Measurements from ENCODE around the gene MAT1A. TPM values are rescaled to one million over a fixed set of nuclear protein-coding genes. Genes with fewer than 3 reads are reported as not detected.
"Not testable (repeated sequence)": the region's sequence is repeated elsewhere in the genome, so short reads cannot be mapped to it uniquely, and the experiment has no call there.

MAT1A gene
- total and polyA plus RNA-seq, 7 experiments from 2014 or later = not detected

- POLR2A ChIA-PET, CTCF ChIA-PET: not testable (repeated sequence)
Observed at GRCh38 chr10:80234331-80235235, 54.9 kb downstream of the MAT1A start.

GRCh38 chr10:80233871-80234270 is 55.6 kb downstream of the MAT1A start:
- H3K4me3 Mint-ChIP-seq; H3K9me3 Mint-ChIP-seq; H3K4me1 Mint-ChIP-seq; H3K4me1 ChIP-seq (ENCODE audit: control insufficient read depth in 2 of 2, insufficient read depth in 2 of 2, low read length in 2 of 2); H3K4me3 ChIP-seq (ENCODE audit: low read length); H3K9me3 ChIP-seq (ENCODE audit: control insufficient read depth in 2 of 3, low read length in 3 of 3); H3K27ac ChIP-seq (ENCODE audit: low read depth, low read length); DNase-seq; H3K27me3 ChIP-seq (ENCODE audit: control insufficient read depth in 2 of 2, insufficient read depth in 2 of 2, low read length in 2 of 2); POLR2A ChIA-PET; H3K36me3 Mint-ChIP-seq; ATAC-seq; H3K27ac Mint-ChIP-seq; H3K36me3 ChIP-seq (ENCODE audit: control insufficient read depth in 2 of 3, insufficient read depth in 3 of 3, low read length in 3 of 3); CTCF ChIA-PET; H3K27me3 Mint-ChIP-seq; intact Hi-C loops (cut with micrococcal nuclease): not testable (repeated sequence)

More at GRCh38 chr10:80234331-80235235, 54.9 kb downstream of the MAT1A start:
- H3K36me3 Mint-ChIP-seq; H3K9me3 Mint-ChIP-seq; H3K36me3 ChIP-seq (ENCODE audit: control insufficient read depth in 2 of 3, insufficient read depth in 3 of 3, low read length in 3 of 3); H3K27ac Mint-ChIP-seq; H3K27me3 ChIP-seq (ENCODE audit: control insufficient read depth in 2 of 2, insufficient read depth in 2 of 2, low read length in 2 of 2); H3K4me1 ChIP-seq (ENCODE audit: control insufficient read depth in 2 of 2, insufficient read depth in 2 of 2, low read length in 2 of 2); H3K9me3 ChIP-seq (ENCODE audit: control insufficient read depth in 2 of 3, low read length in 3 of 3); H3K4me3 Mint-ChIP-seq; H3K4me3 ChIP-seq (ENCODE audit: low read length); intact Hi-C loops (cut with micrococcal nuclease); H3K27me3 Mint-ChIP-seq; ATAC-seq; H3K27ac ChIP-seq (ENCODE audit: low read depth, low read length); DNase-seq; H3K4me1 Mint-ChIP-seq: not testable (repeated sequence)

- H3K4me1 ChIP-seq (ENCODE audit: control insufficient read depth in 2 of 2, insufficient read depth in 2 of 2, low read length in 2 of 2); intact Hi-C loops (cut with micrococcal nuclease); H3K36me3 ChIP-seq (ENCODE audit: control insufficient read depth in 2 of 3, insufficient read depth in 3 of 3, low read length in 3 of 3); H3K4me3 ChIP-seq (ENCODE audit: low read length); H3K36me3 Mint-ChIP-seq; H3K27me3 ChIP-seq (ENCODE audit: control insufficient read depth in 2 of 2, insufficient read depth in 2 of 2, low read length in 2 of 2); H3K9me3 Mint-ChIP-seq; H3K27ac ChIP-seq (ENCODE audit: low read depth, low read length); CTCF ChIA-PET; H3K27ac Mint-ChIP-seq; H3K9me3 ChIP-seq (ENCODE audit: control insufficient read depth in 2 of 3, low read length in 3 of 3); H3K4me1 Mint-ChIP-seq; POLR2A ChIA-PET; H3K4me3 Mint-ChIP-seq; ATAC-seq; DNase-seq: not testable (repeated sequence)
- peaks cover 0 to 22% (median 11%) of the 10 kb centered on the region in 5 donors for H3K27me3 Mint-ChIP-seq
Observed at GRCh38 chr10:80226723-80227122, 62.7 kb downstream of the MAT1A start.

GRCh38 chr10:80223031-80223419 is 66.4 kb downstream of the MAT1A start:
- H3K4me1 ChIP-seq (ENCODE audit: control insufficient read depth in 2 of 2, insufficient read depth in 2 of 2, low read length in 2 of 2); H3K27me3 ChIP-seq (ENCODE audit: control insufficient read depth in 2 of 2, insufficient read depth in 2 of 2, low read length in 2 of 2); H3K4me3 Mint-ChIP-seq; H3K36me3 Mint-ChIP-seq; H3K36me3 ChIP-seq (ENCODE audit: control insufficient read depth in 2 of 3, insufficient read depth in 3 of 3, low read length in 3 of 3); H3K4me1 Mint-ChIP-seq; H3K27ac ChIP-seq (ENCODE audit: low read depth, low read length); H3K9me3 ChIP-seq (ENCODE audit: control insufficient read depth in 2 of 3, low read length in 3 of 3); ATAC-seq; DNase-seq; H3K4me3 ChIP-seq (ENCODE audit: low read length); H3K27ac Mint-ChIP-seq; H3K9me3 Mint-ChIP-seq: not testable (repeated sequence)
- ChIA-PET POLR2A (interaction anchor here (1.2 to 1.5 kb wide), 2 partner anchors 72 to 79 kb away, joined by 5 to 15 read pairs; no protein-coding TSS in a partner anchor), CTCF (interaction anchor here (1.0 to 3.4 kb wide), 6 partner anchors 37 to 170 kb away, joined by 3 to 52 read pairs (median 7); no protein-coding TSS in a partner anchor)
- peaks cover 0 to 22% (median 11%) of the 10 kb centered on the region in 5 donors for H3K27me3 Mint-ChIP-seq
- intact Hi-C loops (cut with micrococcal nuclease) = loop anchor here (2.0 to 5.0 kb wide), 3 partner anchors 18 to 166 kb away; partner anchors contain the start of gene ANXA11 (in 1 of the 2)

Other genes starting within 250 kb of the MAT1A start
- gene TMEM254, start 211.0 kb downstream of the MAT1A start, total RNA-seq = 10 to 100 TPM in 4 of 5 experiments, 1 to 10 TPM in 1; 7.3 to 19.6 (median 17.1) TPM
- 10 to 100 TPM; 37.4 to 44.5 TPM for gene TMEM254, start 211.0 kb downstream of the MAT1A start, polyA plus RNA-seq
- gene PLAC9, start 156.9 kb downstream of the MAT1A start, total RNA-seq = not detected
- not detected for gene PLAC9, start 156.9 kb downstream of the MAT1A start, polyA plus RNA-seq
- gene ANXA11, start 84.1 kb downstream of the MAT1A start, total RNA-seq = 100 to 1,000 TPM; 189 to 247 (median 231) TPM
- 100 to 1,000 TPM; 212 to 278 TPM for gene ANXA11, start 84.1 kb downstream of the MAT1A start, polyA plus RNA-seq
- gene DYDC1, start 67.1 kb upstream of the MAT1A start, total RNA-seq = not detected
- not detected for gene DYDC1, start 67.1 kb upstream of the MAT1A start, polyA plus RNA-seq
- gene DYDC2, start 67.1 kb upstream of the MAT1A start, total RNA-seq = not detected
- not detected for gene DYDC2, start 67.1 kb upstream of the MAT1A start, polyA plus RNA-seq
- 1 to 10 TPM; 5.6 to 9.7 (median 8.5) TPM for gene PRXL2A, start 118.9 kb upstream of the MAT1A start, total RNA-seq
- 10 to 100 TPM; 15.4 to 20.1 TPM for gene PRXL2A, start 118.9 kb upstream of the MAT1A start, polyA plus RNA-seq
- gene TSPAN14, start 164.7 kb upstream of the MAT1A start, total RNA-seq = 100 to 1,000 TPM; 135 to 165 (median 160) TPM
- gene TSPAN14, start 164.7 kb upstream of the MAT1A start, polyA plus RNA-seq = 100 to 1,000 TPM; 179 to 386 TPM
- gene SH2D4B, start 248.2 kb upstream of the MAT1A start, total RNA-seq = under 1 TPM; 0.10 to 0.51 (median 0.14) TPM
- not detected for gene SH2D4B, start 248.2 kb upstream of the MAT1A start, polyA plus RNA-seq